Measurements from ENCODE around the gene PRDM16.

Gene PRDM16

DNA sequence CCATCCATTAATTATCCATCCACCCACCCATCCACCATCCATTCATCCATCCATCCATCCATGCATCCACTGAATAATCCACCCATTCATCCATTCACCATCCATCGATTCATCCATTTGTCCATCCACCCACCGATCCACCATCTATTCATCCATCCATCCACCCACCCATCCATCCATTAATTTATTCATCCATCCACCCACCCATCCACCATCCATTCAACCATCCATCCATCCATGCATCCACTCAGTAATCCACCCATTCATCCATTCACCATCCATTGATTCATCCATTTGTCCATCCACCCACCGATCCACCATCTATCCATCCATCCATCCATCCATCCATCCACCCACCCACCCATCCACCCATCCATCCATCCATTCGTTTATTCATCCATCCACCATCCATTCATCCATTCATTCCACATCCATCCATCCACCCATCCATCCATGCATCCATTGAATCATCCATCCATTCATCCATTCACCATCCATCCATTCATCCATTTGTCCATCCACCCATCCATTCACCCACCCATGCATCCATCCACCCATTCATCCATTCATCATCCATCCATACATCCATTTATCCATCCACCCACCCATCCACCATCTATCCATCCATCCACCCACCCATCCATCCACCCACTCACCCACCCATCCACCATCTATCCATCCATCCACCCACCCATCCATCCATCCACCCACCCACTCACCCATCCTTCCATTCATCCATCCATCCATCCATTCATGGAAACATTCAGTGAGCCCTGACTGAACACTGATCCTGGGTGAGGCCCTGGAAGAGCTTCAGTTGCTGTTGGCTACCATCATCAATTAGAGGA lies 302.1 kb downstream of the PRDM16 start:
- POLR2A ChIA-PET (ENCODE audit: low non-redundant PET), result no interaction called here
- CTCF ChIA-PET, result interaction anchor here (0.6 kb wide), 1 partner anchor 173 kb away, joined by 4 read pairs; no protein-coding TSS in a partner anchor
- TF ChIP-seq, protein P1, sequence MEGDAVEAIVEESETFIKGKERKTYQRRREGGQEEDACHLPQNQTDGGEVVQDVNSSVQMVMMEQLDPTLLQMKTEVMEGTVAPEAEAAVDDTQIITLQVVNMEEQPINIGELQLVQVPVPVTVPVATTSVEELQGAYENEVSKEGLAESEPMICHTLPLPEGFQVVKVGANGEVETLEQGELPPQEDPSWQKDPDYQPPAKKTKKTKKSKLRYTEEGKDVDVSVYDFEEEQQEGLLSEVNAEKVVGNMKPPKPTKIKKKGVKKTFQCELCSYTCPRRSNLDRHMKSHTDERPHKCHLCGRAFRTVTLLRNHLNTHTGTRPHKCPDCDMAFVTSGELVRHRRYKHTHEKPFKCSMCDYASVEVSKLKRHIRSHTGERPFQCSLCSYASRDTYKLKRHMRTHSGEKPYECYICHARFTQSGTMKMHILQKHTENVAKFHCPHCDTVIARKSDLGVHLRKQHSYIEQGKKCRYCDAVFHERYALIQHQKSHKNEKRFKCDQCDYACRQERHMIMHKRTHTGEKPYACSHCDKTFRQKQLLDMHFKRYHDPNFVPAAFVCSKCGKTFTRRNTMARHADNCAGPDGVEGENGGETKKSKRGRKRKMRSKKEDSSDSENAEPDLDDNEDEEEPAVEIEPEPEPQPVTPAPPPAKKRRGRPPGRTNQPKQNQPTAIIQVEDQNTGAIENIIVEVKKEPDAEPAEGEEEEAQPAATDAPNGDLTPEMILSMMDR (conservative IDR thresholded peaks at IDR 0.05; ENCODE audit: low read depth), result no peak
- DNase-seq (ENCODE audit: low spot score), result no peak
- no peak overlapping the region for H3K27ac ChIP-seq

DNA sequence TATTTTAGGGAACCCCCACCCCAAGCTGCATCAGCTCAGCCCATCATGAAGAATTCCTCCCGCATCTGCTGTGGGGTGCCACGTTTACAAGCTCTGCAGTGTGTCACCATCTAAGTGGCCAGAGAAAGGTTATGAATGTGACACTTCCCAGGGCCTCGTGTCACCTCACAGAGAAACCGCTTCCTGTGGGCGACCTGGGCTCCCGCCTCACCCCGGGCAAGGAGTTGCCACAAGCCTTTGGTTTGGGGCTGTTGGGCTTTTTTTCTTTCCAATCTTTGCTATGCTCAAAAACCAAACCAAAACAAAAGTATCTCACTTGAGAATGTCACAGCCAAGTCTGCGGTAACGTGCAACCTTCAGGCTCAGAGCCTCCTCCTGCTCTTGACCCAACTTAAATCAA lies 303.3 kb downstream of the PRDM16 start:
- TF ChIP-seq, protein P1 (conservative IDR thresholded peaks at IDR 0.05; ENCODE audit: low read depth), result no peak
- ChIA-PET POLR2A (ENCODE audit: low non-redundant PET) (no interaction called here), CTCF (interaction anchor here (0.6 to 0.8 kb wide), 3 partner anchors 10 to 849 kb away, joined by 3 read pairs; no protein-coding TSS in a partner anchor)
- no peak for DNase-seq (ENCODE audit: low spot score)
- H3K27ac ChIP-seq, result no peak overlapping the region

DNA sequence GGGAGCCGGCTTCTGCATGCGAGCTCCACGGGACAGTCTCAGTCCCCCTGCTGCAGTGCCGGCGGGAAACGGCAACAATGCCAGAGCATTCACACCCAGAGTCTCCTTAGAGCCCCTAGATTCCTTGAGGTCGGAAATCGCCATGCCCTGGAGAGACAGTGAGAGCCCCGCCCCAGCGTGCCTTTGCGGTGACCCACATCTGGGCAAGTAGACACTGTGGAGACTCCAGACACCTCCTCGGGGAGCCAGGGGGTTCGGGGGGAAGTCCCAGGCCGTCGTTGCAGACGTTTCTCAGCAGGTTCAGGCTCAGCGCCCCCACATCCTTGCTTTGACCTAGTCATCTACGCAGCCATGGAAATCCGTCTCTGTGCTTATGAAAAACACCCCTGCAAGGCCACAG lies 304.2 kb downstream of the PRDM16 start:
- ChIA-PET POLR2A (ENCODE audit: low non-redundant PET) (no interaction called here), CTCF (interaction anchor here (0.6 kb wide), 1 partner anchor 126 kb away, joined by 3 read pairs; no protein-coding TSS in a partner anchor)
- no peak for DNase-seq (ENCODE audit: low spot score)
- TF ChIP-seq, protein P1 (conservative IDR thresholded peaks at IDR 0.05; ENCODE audit: low read depth), result no peak
- no peak overlapping the region for H3K27ac ChIP-seq

DNA sequence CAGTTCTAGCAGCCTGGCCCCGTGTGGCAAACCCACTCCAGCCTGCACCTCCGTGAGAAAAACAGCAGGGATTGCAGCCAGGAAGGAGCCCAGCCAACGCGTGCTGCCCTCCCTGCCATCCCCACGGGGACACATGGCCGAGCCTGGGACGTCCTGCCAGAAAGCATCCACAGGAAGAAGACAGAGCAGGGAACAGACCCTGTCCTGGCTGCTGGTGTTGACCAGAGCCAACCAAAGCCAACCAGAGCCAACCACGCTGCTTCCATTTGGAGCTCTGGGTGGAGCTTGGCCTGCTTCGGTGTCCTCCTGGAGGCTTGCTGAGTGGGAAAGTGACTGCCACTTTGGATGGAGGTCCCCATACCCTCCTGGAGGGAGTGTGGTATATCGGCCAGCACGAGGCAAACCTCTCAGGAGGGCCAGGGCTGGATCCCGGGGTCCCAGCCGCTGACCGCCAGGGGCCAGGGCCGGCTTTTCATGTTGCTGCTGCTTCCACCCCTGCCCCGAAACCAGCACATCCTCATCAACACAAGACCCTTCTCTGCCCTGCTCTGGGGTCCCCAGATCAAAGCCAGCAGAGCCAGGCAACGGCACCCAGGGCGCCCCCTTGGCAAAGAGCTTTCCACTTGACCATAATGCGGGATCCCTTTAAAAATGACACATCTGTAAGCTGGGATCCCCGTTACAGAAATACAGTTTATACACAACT lies 304.9 kb downstream of the PRDM16 start:
- TF ChIP-seq, protein P1 (conservative IDR thresholded peaks at IDR 0.05; ENCODE audit: low read depth), result no peak
- no peak for DNase-seq (ENCODE audit: low spot score)
- ChIA-PET CTCF (no interaction called here), POLR2A (ENCODE audit: low non-redundant PET) (no interaction called here)
- no peak overlapping the region for H3K27ac ChIP-seq

DNA sequence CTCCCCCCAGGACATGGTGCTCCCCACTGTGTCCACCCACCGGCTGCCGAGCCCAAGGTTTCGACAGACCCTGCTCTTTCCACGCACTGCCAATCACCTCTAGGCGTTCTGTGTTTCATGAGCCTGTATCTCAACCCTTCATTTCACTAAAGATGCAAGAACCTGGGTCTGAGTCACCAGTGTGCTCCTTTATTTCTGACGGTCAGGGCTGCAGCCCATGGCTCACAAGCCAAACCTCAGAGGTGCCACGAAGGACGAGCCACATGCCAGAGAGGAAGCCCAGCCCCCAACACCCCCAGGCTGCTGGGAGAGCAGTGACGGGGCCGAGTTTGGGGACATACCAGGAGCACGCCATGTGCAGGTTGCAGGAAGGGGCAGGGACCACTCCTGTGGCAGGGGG lies 306.2 kb downstream of the PRDM16 start:
- DNase-seq (ENCODE audit: low spot score), result no peak
- ChIA-PET POLR2A (ENCODE audit: low non-redundant PET) (no interaction called here), CTCF (no interaction called here)

DNA sequence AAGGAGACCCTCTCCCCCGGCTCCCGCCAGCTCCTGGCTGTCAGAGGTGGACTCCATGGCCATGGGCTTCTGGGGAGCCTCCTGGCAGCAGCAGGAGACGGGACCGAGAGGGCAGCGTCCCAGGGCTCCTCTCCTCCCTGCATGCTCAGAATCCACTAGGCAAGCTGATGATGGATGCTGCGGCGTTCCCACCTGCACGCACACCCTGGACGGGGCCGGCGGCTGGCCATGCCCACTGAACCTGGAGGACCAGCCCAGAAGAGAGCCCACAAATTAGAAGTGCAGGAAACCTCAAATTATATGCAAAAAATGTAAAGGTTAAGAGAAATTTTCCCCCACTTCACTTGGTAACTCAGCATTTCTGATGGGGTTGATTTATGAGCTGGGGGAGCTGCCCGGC lies 308.2 kb downstream of the PRDM16 start:
- DNase-seq (ENCODE audit: low spot score), result no peak
- ChIA-PET POLR2A (ENCODE audit: low non-redundant PET) (no interaction called here), CTCF (interaction anchor here (0.7 kb wide), 1 partner anchor 32 kb away, joined by 3 read pairs; no protein-coding TSS in a partner anchor)
- TF ChIP-seq, protein P1 (conservative IDR thresholded peaks at IDR 0.05; ENCODE audit: low read depth), result no peak
- no peak overlapping the region for H3K27ac ChIP-seq

More for the DNA sequence above, 306.2 kb downstream of the PRDM16 start:
- H3K27ac ChIP-seq, result no peak overlapping the region
- TF ChIP-seq, protein P1 (conservative IDR thresholded peaks at IDR 0.05; ENCODE audit: low read depth), result no peak
